ENCODE data around the gene CHCHD4. TPM values are rescaled to one million over a fixed set of nuclear protein-coding genes. Genes with fewer than 3 reads are reported as not detected.

The CHCHD4 gene
- total RNA-seq = 11.2 and 14.0 TPM in 2 replicates

DNA sequence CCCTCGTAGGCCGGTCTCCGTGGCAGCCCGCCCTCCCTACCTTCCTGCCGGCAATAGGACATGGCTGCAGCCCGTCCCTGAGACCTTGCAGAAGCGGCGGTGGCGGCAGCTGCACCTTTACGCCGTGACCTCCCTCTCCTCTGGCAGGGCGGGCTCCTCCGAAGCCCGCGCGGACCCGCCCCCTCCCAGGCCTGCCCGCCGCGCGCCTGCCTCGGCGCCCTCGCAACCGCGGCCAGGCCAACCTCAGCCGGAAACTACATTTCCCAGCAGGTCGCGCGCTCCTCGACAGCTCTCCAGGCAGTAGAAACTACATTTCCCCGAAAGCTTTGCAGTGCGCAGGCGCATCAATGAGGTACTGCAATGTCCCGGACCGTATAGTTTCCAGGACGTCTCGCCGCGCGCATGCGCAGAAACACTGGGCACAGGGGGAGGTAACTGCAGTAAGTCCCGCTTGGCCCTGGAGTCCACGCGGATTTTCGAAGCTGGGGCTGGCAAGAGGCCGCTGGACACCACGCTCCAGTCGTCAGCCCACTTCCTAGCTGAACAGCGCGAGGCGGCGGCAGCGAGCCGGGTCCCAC lies at the start of gene CHCHD4, which contains the start of gene TMEM43:
CHCHD4 (minus strand) TSS at position 256 of the 578 bp plus-strand sequence; CDS start at position 62, 194 bp downstream.
TMEM43 (plus strand) TSS at position 438 of the 578 bp plus-strand sequence. CDS start 142 bp downstream, outside the sequence.

Other genes with a start within 250 kb of the CHCHD4 start
- gene WNT7A, start 244.8 kb downstream of the CHCHD4 start, total RNA-seq = not detected in 2 replicates
- gene TMEM43, start 182 bp upstream of the CHCHD4 start, total RNA-seq = 77.5 and 142 TPM in 2 replicates
- 35.8 and 60.5 TPM in 2 replicates for gene XPC, start 53.7 kb upstream of the CHCHD4 start, total RNA-seq
- gene LSM3, start 53.9 kb upstream of the CHCHD4 start, total RNA-seq = 6.2 and 7.6 TPM in 2 replicates

All from bladder microvascular endothelial cell (primary cell).